DND-41 (cell line): ENCODE results near the gene TBC1D32.
"Not testable (repeated sequence)": the region's sequence is repeated elsewhere in the genome, so short reads cannot be mapped to it uniquely, and the experiment has no call there.

Experiments
- EZH2 ChIP-seq: IDR thresholded peaks from 3 replicates; pipeline ENCODE4 v1.6.1; 2012; ENCODE audit warnings: borderline replicate concordance, low read depth, mild to moderate bottlenecking, moderate library complexity, low read length, inconsistent platforms; ENCODE audit not compliant: severe bottlenecking
- TF ChIP-seq, protein P1 (sequence below): IDR thresholded peaks from 2 replicates; pipeline ENCODE4 v1.5.1; 2012; ENCODE audit warnings: borderline replicate concordance, low read length, moderate library complexity, mild to moderate bottlenecking; ENCODE audit not compliant: poor library complexity, severe bottlenecking; ENCODE audit errors: extremely low read depth

- TF ChIP-seq, protein P1, sequence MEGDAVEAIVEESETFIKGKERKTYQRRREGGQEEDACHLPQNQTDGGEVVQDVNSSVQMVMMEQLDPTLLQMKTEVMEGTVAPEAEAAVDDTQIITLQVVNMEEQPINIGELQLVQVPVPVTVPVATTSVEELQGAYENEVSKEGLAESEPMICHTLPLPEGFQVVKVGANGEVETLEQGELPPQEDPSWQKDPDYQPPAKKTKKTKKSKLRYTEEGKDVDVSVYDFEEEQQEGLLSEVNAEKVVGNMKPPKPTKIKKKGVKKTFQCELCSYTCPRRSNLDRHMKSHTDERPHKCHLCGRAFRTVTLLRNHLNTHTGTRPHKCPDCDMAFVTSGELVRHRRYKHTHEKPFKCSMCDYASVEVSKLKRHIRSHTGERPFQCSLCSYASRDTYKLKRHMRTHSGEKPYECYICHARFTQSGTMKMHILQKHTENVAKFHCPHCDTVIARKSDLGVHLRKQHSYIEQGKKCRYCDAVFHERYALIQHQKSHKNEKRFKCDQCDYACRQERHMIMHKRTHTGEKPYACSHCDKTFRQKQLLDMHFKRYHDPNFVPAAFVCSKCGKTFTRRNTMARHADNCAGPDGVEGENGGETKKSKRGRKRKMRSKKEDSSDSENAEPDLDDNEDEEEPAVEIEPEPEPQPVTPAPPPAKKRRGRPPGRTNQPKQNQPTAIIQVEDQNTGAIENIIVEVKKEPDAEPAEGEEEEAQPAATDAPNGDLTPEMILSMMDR: not testable (repeated sequence)
- not testable (repeated sequence) for TF ChIP-seq EZH2
These were observed 161.8 kb downstream of the TBC1D32 start for GRCh38 chr6:121172451-121172850.
